DMS53 (cell line): ENCODE results near the gene DCAF15.
A peak's percentile ranks its signal among the peaks of the same experiment; 100 is the strongest.
"Not testable (repeated sequence)": the region's sequence is repeated elsewhere in the genome, so short reads cannot be mapped to it uniquely, and the experiment has no call there.

Experiments
- DNase-seq: peaks from one replicate; lab custom pipeline; 2025; lab: John Stamatoyannopoulos, UW

Gene DCAF15

GRCh38 chr19:13952154-13952930, at the start of gene DCAF15:
Gene DCAF15, plus strand, starts transcription at chr19:13952509. Its CDS starts 4 bp downstream, at chr19:13952513.
- DNase-seq: peak; percentile 99

- DNase-seq: peak; percentile 48
These were observed 49.2 kb upstream of the DCAF15 start for GRCh38 chr19:13902993-13903555.

- DNase-seq: peak; percentile 96
These were observed 46.4 kb upstream of the DCAF15 start, which contains the start of the genes BRME1 and CC2D1A for GRCh38 chr19:13905634-13906520. Gene BRME1, minus strand, starts transcription at chr19:13906117. Its CDS starts 1,225 bp downstream, at chr19:13904892. Gene CC2D1A, plus strand, starts transcription at chr19:13906201. Its CDS starts 241 bp downstream, at chr19:13906442.

- peak; percentile 64 for DNase-seq
These were observed 45.8 kb upstream of the DCAF15 start for GRCh38 chr19:13906521-13906904.

- no peak for DNase-seq
These were observed 45.4 kb upstream of the DCAF15 start for GRCh38 chr19:13906910-13907309.

GRCh38 chr19:13908674-13909073, 43.6 kb upstream of the DCAF15 start:
- no peak for DNase-seq

- DNase-seq: no peak
These were observed 42.9 kb upstream of the DCAF15 start for GRCh38 chr19:13909430-13909829.

GRCh38 chr19:13913352-13913751, 39.0 kb upstream of the DCAF15 start:
- DNase-seq: no peak

GRCh38 chr19:13914777-13915176, 37.5 kb upstream of the DCAF15 start:
- no peak for DNase-seq

- DNase-seq: no peak
These were observed 34.4 kb upstream of the DCAF15 start for GRCh38 chr19:13917888-13918406.

- no peak for DNase-seq
These were observed 33.4 kb upstream of the DCAF15 start for GRCh38 chr19:13918726-13919411.

GRCh38 chr19:13920524-13920923, 31.8 kb upstream of the DCAF15 start:
- no peak for DNase-seq

- peak; percentile 66 for DNase-seq
These were observed 31.2 kb upstream of the DCAF15 start for GRCh38 chr19:13920940-13921747.

GRCh38 chr19:13922118-13922517, 30.2 kb upstream of the DCAF15 start:
- not testable (repeated sequence) for DNase-seq

- no peak for DNase-seq
These were observed 28.9 kb upstream of the DCAF15 start for GRCh38 chr19:13923194-13923987.

GRCh38 chr19:13926010-13926409, 26.3 kb upstream of the DCAF15 start:
- DNase-seq: no peak

- DNase-seq: no peak
These were observed 25.6 kb upstream of the DCAF15 start for GRCh38 chr19:13926715-13927114.

- no peak for DNase-seq
These were observed 23.0 kb upstream of the DCAF15 start for GRCh38 chr19:13929340-13929739.

- peak; percentile 14 for DNase-seq
These were observed 22.4 kb upstream of the DCAF15 start for GRCh38 chr19:13929956-13930355.

GRCh38 chr19:13930402-13930801, 21.9 kb upstream of the DCAF15 start:
- DNase-seq: no peak
